OCI-LY3 (cell line): ENCODE data around the gene UST.

Experiments used
- EZH2phosphoT487 ChIP-seq: fragments of 200-600 bp; shearing (Covaris generic); IDR thresholded peaks from 2 replicates; pipeline ENCODE4 v1.6.1; 2018; ENCODE audit warnings: antibody characterized with exemption, mixed run types, low read depth
- TF ChIP-seq, protein P1 (sequence below): fragments of 200-600, 300-600 bp; sonication (generic); IDR thresholded peaks from 2 replicates; pipeline ENCODE4 v1.5.1; 2014; ENCODE audit warnings: antibody characterized with exemption, low read length, low read depth

DNA sequence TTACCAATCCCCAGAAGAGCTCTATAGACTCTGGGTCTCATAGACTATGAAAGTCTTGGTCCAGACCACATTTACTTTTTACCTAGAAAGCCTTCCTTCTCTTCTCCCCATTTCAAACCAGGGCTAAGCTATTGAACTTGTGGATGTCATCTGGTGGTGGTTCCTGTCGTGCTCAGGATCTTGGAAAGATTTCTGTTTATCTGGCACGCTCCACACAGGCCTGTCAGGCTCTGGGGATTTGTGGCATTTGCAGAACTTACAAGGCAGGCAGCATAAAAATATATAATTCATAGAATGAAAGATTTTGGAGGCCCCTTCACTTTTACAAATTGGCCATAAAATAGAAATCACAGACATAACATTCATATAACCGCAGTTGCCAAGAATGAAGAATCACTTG lies 188.1 kb downstream of the UST start:
- TF ChIP-seq, protein P1, sequence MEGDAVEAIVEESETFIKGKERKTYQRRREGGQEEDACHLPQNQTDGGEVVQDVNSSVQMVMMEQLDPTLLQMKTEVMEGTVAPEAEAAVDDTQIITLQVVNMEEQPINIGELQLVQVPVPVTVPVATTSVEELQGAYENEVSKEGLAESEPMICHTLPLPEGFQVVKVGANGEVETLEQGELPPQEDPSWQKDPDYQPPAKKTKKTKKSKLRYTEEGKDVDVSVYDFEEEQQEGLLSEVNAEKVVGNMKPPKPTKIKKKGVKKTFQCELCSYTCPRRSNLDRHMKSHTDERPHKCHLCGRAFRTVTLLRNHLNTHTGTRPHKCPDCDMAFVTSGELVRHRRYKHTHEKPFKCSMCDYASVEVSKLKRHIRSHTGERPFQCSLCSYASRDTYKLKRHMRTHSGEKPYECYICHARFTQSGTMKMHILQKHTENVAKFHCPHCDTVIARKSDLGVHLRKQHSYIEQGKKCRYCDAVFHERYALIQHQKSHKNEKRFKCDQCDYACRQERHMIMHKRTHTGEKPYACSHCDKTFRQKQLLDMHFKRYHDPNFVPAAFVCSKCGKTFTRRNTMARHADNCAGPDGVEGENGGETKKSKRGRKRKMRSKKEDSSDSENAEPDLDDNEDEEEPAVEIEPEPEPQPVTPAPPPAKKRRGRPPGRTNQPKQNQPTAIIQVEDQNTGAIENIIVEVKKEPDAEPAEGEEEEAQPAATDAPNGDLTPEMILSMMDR = no peak
- TF ChIP-seq EZH2phosphoT487 = no peak
